Measurements from ENCODE around the gene PUS1.
"Not testable (repeated sequence)": the region's sequence is repeated elsewhere in the genome, so short reads cannot be mapped to it uniquely, and the experiment has no call there.

PUS1 gene

DNA sequence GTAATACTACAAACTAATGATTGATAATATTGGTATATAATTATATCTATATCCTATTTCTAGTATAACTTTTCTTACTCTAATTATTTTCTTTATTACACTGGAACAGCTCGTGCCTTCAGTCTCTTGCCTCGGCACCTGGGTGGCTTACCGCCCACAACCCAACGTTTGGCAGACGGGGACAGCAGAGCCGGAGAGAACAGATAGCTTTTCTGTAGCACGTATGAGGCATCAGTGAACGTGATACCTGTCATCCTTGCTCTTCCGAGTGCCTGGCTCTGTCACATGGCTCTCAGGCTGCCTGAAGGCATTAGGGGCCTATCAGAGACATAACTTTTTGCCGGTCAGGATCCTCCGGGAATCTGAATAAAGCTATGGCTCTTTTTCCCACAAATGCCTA lies 5.5 kb downstream of the PUS1 start:
- DNase-seq (ENCODE audit: low read depth) = no peak

- DNase-seq (ENCODE audit: low read depth) = no peak
These were observed 9.0 kb downstream of the PUS1 start for GRCh38 chr12:131938082-131938481.

- DNase-seq (ENCODE audit: low read depth) = no peak
These were observed 9.9 kb downstream of the PUS1 start for GRCh38 chr12:131939007-131939406.

DNA sequence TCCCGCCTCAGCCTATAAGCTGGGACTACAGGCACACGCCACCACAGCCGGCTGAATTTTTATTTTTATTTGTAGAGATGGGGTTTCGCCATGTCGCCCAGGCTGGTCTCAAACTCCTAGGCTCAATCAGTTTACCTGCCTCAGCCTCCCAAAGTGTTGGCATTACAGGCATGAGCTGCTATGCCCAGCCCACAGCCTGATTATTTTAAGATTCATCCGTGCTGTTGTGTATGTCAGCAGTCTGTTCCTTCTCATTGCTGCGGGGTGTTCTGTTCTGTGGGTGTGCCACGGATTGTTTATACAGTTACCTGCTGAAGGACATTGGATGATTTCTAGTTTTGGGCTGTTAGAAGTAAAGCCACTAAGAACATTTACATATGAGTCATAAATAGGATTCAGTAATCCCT lies 11.1 kb downstream of the PUS1 start:
- DNase-seq (ENCODE audit: low read depth) = no peak

DNA sequence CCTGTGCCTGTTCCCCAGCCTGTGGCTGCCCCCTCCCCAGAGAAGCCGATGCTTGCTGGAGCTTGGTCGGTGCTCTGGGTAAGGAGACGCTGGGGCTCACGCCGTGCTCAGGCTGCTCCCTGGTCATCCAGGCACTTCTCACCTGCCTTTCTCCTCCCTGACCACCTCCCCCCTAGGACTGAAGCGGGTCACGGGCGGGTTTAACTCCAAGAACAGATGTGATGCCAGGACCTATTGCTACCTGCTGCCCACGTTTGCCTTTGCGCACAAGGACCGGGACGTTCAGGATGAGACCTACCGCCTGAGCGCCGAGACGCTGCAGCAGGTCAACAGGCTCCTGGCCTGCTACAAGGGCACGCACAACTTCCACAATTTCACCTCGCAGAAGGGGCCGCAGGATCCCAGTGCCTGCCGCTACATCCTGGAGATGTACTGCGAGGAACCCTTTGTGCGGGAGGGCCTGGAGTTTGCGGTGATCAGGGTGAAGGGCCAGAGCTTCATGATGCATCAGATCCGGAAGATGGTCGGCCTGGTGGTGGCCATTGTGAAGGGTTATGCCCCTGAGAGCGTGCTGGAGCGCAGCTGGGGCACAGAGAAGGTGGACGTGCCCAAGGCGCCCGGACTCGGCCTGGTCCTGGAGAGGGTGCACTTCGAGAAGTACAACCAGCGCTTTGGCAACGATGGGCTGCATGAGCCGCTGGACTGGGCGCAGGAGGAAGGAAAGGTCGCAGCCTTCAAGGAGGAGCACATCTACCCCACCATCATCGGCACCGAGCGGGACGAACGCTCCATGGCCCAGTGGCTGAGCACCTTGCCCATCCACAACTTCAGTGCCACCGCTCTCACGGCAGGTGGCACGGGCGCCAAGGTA lies 12.3 kb downstream of the PUS1 start:
- no peak for DNase-seq (ENCODE audit: low read depth)

DNA sequence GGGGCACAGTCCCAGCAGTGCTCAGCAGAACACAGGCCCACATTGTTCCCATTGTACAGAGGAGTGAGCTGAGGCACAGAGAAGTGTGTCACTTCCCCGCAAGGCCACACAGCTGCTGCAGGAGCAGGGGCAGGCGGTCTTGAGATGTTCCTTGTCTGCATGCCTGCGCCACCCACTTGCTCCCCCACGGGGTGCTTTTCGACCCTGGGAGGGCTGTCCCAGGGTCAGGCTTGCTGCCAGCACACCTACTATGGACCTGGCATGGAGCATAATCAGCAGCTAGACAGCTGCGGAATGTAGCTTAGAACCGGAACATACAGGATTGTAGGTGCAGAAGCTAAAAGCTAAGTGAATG lies 12.9 kb downstream of the PUS1 start:
- DNase-seq (ENCODE audit: low read depth) = no peak

- DNase-seq (ENCODE audit: low read depth) = no peak
These were observed 13.6 kb downstream of the PUS1 start for GRCh38 chr12:131942671-131943070.

- no peak for DNase-seq (ENCODE audit: low read depth)
These were observed 14.3 kb downstream of the PUS1 start for GRCh38 chr12:131943389-131943788.

DNA sequence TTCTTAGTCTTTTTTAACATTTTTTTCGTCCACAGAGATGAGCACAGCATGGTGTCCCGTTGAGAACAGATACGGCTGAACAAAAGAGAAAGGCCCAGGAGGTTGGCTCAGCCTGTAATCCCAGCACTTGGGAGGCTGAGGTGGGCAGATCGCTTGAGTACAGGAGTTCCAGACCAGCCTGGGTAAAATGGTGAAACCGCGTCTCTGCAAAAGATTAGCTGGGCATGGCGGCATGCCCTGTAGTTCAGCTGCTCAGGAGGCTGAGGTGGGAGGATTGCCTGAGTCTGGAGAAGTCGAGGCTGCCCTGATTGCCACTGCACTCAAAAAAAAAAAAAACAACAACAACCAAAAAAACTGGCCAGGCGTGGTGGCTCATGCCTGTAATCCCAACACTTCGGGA lies 14.8 kb downstream of the PUS1 start:
- no peak for DNase-seq (ENCODE audit: low read depth)

- no peak for DNase-seq (ENCODE audit: low read depth)
These were observed 15.7 kb downstream of the PUS1 start for GRCh38 chr12:131944601-131945251.

- DNase-seq (ENCODE audit: low read depth) = no peak
These were observed 17.7 kb downstream of the PUS1 start for GRCh38 chr12:131946757-131947156.

GRCh38 chr12:131947482-131948027 lies 18.5 kb downstream of the PUS1 start:
- DNase-seq (ENCODE audit: low read depth) = no peak

DNA sequence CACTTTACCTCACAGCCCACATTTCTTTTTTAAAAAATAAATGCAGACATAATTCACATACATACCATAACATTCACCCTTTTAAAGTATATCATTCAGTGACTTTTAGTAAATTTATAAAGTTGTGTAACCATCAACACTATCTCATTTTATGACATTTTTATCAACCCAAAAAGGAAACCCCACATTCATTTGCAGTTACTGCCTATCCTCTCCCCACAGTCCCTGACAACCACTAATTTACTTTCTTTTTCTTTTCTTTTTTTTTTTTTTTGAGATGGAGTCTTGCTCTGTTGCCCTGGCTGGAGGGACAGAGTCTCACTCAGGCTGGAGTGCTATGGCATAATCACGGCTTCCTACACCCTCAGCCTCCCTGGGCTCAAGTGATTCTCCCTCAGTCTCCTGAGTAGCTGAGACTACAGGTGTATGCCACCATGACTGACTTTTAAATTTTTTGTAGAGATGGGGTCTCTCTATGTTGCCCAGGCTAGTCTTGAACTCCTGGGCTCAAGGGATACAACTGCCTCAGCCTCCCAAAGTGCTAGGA lies 19.2 kb downstream of the PUS1 start:
- no peak for DNase-seq (ENCODE audit: low read depth)

- DNase-seq (ENCODE audit: low read depth) = not testable (repeated sequence)
These were observed 19.8 kb downstream of the PUS1 start for GRCh38 chr12:131948713-131949430.

- peak; percentile 92 for DNase-seq (ENCODE audit: low read depth)
These were observed 20.5 kb downstream of the PUS1 start, which contains the start of gene EP400 for GRCh38 chr12:131949431-131950181. Gene EP400, plus strand, starts transcription at chr12:131949942. Its CDS starts 10,678 bp downstream, at chr12:131960620.

DNA sequence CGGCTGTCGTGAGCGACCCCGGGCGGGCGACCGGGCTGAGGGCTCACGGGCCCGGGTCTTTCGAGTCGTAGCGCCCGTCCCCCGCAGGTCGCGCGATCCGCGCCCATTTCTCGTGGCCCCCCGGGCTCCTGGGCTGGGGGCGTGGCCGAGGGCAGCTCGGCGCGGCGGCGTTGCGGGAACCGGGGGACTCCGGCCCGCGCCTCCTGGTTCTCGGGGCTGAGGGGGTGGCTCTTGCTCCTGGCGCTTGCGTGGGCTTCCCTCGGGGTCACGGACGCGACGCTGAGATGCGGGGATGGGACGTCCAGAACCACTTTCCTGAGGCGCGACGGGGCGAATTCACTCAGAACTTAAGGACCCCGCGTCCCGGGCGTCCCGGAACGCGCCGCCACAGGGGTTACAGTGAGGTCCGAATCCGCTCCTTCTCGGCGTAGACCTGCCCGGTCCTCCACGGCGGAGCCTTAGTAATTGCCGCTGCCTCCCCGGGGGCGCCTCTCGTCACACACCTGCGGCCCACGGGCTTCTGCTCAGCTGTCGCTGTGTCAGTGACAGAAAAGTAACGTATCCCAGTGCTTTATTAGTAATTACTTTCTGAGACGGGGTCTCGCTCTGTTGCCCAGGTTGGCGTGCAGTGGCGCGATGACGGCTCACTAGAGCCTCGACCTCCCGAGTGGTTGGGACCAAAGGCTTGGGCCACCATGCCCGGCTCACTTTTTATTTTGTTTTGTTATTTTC lies 21.3 kb downstream of the PUS1 start:
- no peak for DNase-seq (ENCODE audit: low read depth)

GRCh38 chr12:131953810-131954209 lies 24.7 kb downstream of the PUS1 start:
- DNase-seq (ENCODE audit: low read depth) = not testable (repeated sequence)

DNA sequence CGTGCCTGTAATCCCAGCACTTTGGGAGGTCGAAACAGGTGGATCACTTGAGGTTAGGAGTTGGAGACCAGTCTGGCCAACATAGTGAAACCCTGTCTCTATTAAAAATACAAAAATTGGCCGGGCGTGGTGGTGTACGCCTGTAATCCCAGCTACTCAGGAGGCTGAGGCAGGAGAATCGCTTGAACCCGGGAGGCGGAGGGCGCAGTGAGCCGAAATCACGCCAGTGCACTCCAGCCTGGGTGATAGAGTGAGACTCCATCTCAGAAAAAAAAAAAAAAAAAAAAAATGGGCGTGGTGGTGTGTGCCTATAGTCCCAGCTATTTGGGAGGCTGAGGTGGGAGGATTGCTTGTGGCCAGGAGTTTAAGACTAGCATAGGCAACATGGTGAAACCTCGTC lies 25.4 kb downstream of the PUS1 start:
- not testable (repeated sequence) for DNase-seq (ENCODE audit: low read depth)

DNA sequence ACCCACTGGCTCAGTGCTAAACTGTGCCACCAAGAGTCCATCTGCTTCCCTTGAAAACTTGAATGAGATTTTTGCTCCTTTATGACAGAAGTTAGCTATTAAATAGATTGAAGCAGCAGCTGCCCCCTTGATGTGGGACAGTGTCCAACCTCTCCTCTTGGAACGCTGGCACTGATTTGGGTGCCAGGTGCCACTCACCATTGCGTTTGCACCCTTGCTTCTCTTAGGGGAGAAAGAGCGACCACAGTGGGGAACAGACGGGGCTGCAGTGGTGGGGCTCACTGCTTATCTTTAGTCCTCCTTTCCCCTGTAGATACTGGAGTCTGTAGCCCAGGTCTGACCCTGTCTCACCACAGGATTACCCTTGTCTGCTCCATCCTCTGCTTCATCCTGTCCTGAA lies 30.0 kb downstream of the PUS1 start:
- no peak for DNase-seq (ENCODE audit: low read depth)

DNA sequence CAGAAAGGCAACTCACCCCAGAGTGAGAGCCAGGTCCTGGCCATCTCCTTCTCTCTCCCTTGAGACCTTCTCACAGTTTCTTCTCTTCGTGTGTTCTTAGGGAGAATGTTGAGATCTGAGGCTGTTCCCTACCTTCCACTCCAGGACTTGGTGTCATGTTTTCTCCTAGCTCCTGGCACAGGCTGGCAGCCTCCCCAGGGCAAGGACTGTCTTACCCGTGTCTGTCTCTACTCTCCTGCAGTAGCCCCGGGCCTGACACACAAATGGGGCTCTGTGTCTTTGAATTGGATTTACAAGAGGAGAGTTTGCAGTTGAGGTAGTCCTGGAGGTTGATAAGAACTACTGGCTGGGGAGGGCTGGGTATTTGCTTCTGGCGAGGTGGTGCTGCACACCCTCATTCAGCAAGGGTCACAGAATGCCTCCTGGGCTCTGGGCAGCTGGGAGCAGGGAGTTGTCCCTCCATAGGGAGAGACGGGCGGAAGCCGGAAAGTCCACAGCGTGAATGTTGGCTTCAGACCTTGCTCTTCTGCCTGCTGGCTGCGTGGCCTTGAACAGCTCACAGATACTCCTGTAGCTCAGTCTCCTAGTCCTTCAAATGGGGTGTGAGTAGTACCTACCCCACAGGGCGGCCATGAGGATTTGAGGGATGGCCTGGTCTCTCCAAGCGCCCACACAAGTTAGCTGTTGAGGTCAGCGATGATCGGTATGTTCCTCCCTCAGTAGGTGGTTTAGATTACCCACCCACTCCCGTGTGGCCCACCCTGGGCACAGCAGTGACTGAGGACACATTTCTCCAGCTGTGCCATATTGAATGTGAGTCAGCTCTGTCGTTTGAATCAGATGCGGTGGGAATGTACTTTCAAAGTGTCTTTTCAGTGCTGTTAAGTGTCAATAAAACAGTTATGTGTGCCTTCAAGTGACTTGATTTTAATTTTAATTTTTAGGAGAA lies 30.8 kb downstream of the PUS1 start:
- DNase-seq (ENCODE audit: low read depth) = no peak

Data from stimulated activated CD8-positive, alpha-beta memory T cell treated with anti-CD3 and anti-CD28 coated beads, Interleukin-15, amount 100 ng/mL, for 24 hours (primary cell).